IPS-11a (cell line): ENCODE measurements around the gene ERN1.

ENCODE experiments used
- H3K4me3 ChIP-seq: one replicate; pipeline ENCODE4 v1.5.1; 2013; ENCODE audit warnings: low read depth, low read length, control low read depth

ERN1 gene

DNA sequence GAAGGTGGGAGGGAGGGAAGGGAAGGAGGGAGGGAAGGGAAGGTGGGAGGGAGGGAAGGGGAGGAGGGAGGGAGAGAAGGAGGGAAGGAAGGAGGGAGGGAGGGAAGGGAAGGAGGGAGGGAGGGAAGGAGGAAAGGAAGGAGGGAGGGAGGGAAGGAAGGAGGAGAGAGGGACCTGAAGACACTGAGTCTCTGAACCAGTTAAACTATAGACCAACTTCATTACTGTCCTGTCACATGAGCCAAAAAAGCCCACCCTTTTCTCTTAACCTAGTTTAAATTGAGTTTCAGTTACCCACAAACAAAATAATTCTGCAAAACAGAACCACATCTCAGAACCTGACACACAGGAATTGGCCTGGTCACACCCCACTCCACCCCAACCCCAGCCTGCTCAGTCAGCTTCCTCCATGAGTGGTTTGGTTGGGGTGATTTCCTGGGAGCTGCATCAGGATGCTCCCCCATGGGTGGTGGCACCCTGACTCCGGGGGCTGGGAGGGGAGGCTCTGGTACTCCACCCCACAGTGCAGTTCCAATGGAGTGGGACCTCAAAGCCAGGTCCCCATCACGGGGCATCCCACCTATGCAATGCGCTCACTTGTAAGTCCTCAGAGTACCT is 136.5 kb downstream of the ERN1 start:
- no peak overlapping the region for H3K4me3 ChIP-seq

DNA sequence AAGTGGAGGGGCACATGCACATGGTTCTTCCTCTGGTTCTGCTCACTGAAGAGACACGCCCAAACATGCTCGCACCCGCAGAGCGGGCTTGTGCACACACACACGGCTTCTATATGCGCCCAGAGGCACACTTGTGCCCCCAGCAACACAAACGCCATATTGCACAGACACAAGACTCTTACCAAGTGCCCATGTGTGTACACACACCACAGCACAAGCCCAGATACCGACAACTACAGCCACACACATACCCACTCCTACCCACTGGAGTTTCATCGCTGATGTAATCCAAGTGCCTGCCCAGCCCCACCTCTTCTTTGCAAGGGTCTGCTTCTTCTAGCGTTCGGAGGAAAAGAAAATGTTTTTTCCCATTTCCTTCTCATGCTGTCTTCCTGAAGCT is 138.3 kb downstream of the ERN1 start:
- H3K4me3 ChIP-seq, result no peak overlapping the region

DNA sequence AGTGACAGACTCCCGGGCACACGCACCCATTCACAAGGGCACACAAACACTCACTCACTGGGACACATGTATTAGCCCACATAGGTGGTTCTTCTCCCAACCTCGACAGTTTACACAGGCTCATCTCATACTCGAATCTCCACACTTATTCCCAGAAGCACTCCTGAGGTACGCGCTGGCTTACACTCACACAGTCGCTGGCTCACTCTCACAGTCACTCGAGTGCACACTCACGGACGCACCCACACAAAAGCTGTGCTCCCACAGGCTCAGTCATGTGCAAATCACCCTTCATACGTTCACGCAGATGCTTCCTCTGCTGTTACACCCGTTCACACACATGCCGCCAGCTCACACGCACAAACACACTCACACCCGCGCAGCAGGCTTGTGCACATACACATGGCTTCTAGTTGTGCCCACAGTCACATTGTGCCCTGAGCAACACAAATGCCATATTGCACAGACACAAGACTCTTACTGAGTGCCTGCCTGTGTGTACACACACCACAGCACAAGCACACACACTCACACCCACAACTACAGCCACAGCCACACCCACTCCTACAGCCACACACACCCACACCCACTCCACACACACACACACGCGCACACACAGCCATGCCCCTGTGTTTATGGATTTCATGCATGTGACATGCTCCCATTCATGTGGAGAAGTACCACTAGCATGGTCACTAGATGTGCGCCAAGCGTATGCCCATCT is 140.2 kb downstream of the ERN1 start:
- no peak overlapping the region for H3K4me3 ChIP-seq
